Naive B cell (primary cell): Measurements from ENCODE around the gene CLIP4. TPM values are rescaled to one million over a fixed set of nuclear protein-coding genes. Genes with fewer than 3 reads are reported as not detected.

Experiments used
- ATAC-seq, 2 donors: fragments of 150-1000 bp; cut with Tn5 transposase; 2 replicates each; pipeline ENCODE4 v1.10.0; 2021; ENCODE audit warnings: low read depth in 2 of 2, mild to moderate bottlenecking in 2 of 2, moderate library complexity in 2 of 2
- DNase-seq: peaks from one replicate; pipeline ENCODE4 v3.0.0; 2022
- H3K27ac Mint-ChIP-seq, 6 donors: one replicate each; pipeline ENCODE4 v1.8.0; 2020 to 2022; ENCODE audit warnings: mild to moderate bottlenecking in 6 of 6, mixed read lengths in 6 of 6, moderate library complexity in 5 of 6, inconsistent platforms in 2 of 6
- H3K27me3 Mint-ChIP-seq, 3 donors: one replicate each; pipeline ENCODE4 v1.8.0; 2021 to 2022; ENCODE audit warnings: mixed read lengths in 3 of 3, mild to moderate bottlenecking in 1 of 3
- H3K36me3 Mint-ChIP-seq, 2 donors: one replicate each; pipeline ENCODE4 v1.8.0; 2020 to 2022; ENCODE audit warnings: mixed read lengths in 2 of 2, inconsistent platforms in 1 of 2, mild to moderate bottlenecking in 1 of 2
- H3K4me1 Mint-ChIP-seq, 3 donors: one replicate each; pipeline ENCODE4 v1.8.0; 2020 to 2022; ENCODE audit warnings: mixed read lengths in 3 of 3, inconsistent platforms in 1 of 3, mild to moderate bottlenecking in 1 of 3, moderate library complexity in 1 of 3
- H3K4me3 Mint-ChIP-seq, 8 donors: one replicate each; pipeline ENCODE4 v1.8.0; 2020 to 2022; ENCODE audit warnings: mild to moderate bottlenecking in 8 of 8, mixed read lengths in 8 of 8, moderate library complexity in 8 of 8, inconsistent platforms in 2 of 8
- H3K9me3 Mint-ChIP-seq, 7 donors: one replicate each; pipeline ENCODE4 v1.8.0; 2020 to 2022; ENCODE audit warnings: mixed read lengths in 7 of 7, mild to moderate bottlenecking in 5 of 7, inconsistent platforms in 2 of 7, moderate library complexity in 1 of 7
- polyA plus RNA-seq, 6 donors: library from polyadenylated mRNA; unstranded; fragments of 300-500 nt; fragmentation: Illumina TruSeq; gene quantifications; one replicate each; pipeline ENCODE4 v1.2.3, GENCODE V29; 2021; ENCODE audit warnings: low read depth in 6 of 6

CLIP4 gene
- polyA plus RNA-seq, 6 donors from 2014 or later = 1.7 to 3.3 (median 2.8) TPM

GRCh38 chr2:29109246-29109645, 6.0 kb upstream of the CLIP4 start:
- H3K27ac Mint-ChIP-seq = no peak overlapping the region
- H3K36me3 Mint-ChIP-seq = no peaks in the 10 kb centered on the region
- peaks cover 0 to 3% (median 0%) of the 10 kb centered on the region in 3 donors for H3K4me1 Mint-ChIP-seq
- no peak for DNase-seq
- H3K4me3 Mint-ChIP-seq = no peak overlapping the region
- no peak for ATAC-seq
- peaks cover 9 to 24% (median 21%) of the 10 kb centered on the region in 3 donors for H3K27me3 Mint-ChIP-seq
- no peaks in the 10 kb centered on the region for H3K9me3 Mint-ChIP-seq

- no peak for DNase-seq
- no peak overlapping the region for H3K27ac Mint-ChIP-seq
- no peak for ATAC-seq
- peaks cover 6 to 10% (median 6%) of the 10 kb centered on the region in 3 donors for H3K4me1 Mint-ChIP-seq
- no peaks in the 10 kb centered on the region for H3K36me3 Mint-ChIP-seq
- peaks cover 17 to 33% (median 30%) of the 10 kb centered on the region in 3 donors for H3K27me3 Mint-ChIP-seq
- no peaks in the 10 kb centered on the region for H3K9me3 Mint-ChIP-seq
- no peak overlapping the region for H3K4me3 Mint-ChIP-seq
Observed at GRCh38 chr2:29110916-29111535, 4.2 kb upstream of the CLIP4 start.

GRCh38 chr2:29112379-29112778, 2.8 kb upstream of the CLIP4 start:
- ATAC-seq (no peak), DNase-seq (no peak)
- Mint-ChIP-seq H3K27me3 (peaks cover 25 to 36% (median 33%) of the 10 kb centered on the region in 3 donors), H3K27ac (no peak overlapping the region), H3K36me3 (no peaks in the 10 kb centered on the region), H3K9me3 (no peaks in the 10 kb centered on the region), H3K4me1 (peaks cover 12 to 21% (median 15%) of the 10 kb centered on the region in 3 donors), H3K4me3 (no peak overlapping the region)

- Mint-ChIP-seq H3K27me3 (peaks cover 25 to 36% (median 33%) of the 10 kb centered on the region in 3 donors), H3K36me3 (no peaks in the 10 kb centered on the region), H3K4me1 (peaks cover 12 to 21% (median 15%) of the 10 kb centered on the region in 3 donors), H3K9me3 (no peaks in the 10 kb centered on the region), H3K27ac (no peak overlapping the region), H3K4me3 (peak overlapping the region in 6 of 8 donors; percentile 18 to 97 (median 68))
- no peak for ATAC-seq
- no peak for DNase-seq
Observed at GRCh38 chr2:29113027-29113686, 2.1 kb upstream of the CLIP4 start.

GRCh38 chr2:29113891-29114321, 1.3 kb upstream of the CLIP4 start:
- Mint-ChIP-seq H3K4me3 (peak overlapping the region; percentile 74 to 97 (median 92)), H3K36me3 (no peaks in the 10 kb centered on the region), H3K9me3 (no peaks in the 10 kb centered on the region), H3K27me3 (peaks cover 25 to 36% (median 33%) of the 10 kb centered on the region in 3 donors), H3K4me1 (peaks cover 12 to 21% (median 15%) of the 10 kb centered on the region in 3 donors), H3K27ac (peak overlapping the region in 1 of 6 donors; percentile 17)
- ATAC-seq (no peak), DNase-seq (no peak)

GRCh38 chr2:29114586-29114945, 649 bp upstream of the CLIP4 start:
- Mint-ChIP-seq H3K27me3 (peaks cover 25 to 36% (median 30%) of the 10 kb centered on the region in 3 donors), H3K4me1 (peaks cover 12 to 21% (median 15%) of the 10 kb centered on the region in 3 donors), H3K9me3 (no peaks in the 10 kb centered on the region), H3K27ac (peak overlapping the region in 5 of 6 donors; percentile 19 to 93 (median 86)), H3K4me3 (peak overlapping the region; percentile 87 to 97 (median 93)), H3K36me3 (no peaks in the 10 kb centered on the region)
- DNase-seq (no peak), ATAC-seq (no peak)

- peaks cover 12 to 21% (median 15%) of the 10 kb centered on the region in 3 donors for H3K4me1 Mint-ChIP-seq
- ATAC-seq = peak; percentile 46 to 48
Observed at GRCh38 chr2:29115797-29116781, 874 bp downstream of the CLIP4 start.

GRCh38 chr2:29117636-29118303, 2.6 kb downstream of the CLIP4 start:
- Mint-ChIP-seq H3K27ac (no peak overlapping the region), H3K4me1 (peaks cover 12 to 21% (median 15%) of the 10 kb centered on the region in 3 donors), H3K9me3 (no peaks in the 10 kb centered on the region), H3K36me3 (no peaks in the 10 kb centered on the region), H3K4me3 (peak overlapping the region in 5 of 8 donors; percentile 13 to 93 (median 30)), H3K27me3 (peaks cover 21 to 28% (median 22%) of the 10 kb centered on the region in 3 donors)
- DNase-seq (no peak), ATAC-seq (no peak)

More at GRCh38 chr2:29115797-29116781, 874 bp downstream of the CLIP4 start:
- H3K36me3 Mint-ChIP-seq = no peaks in the 10 kb centered on the region
- peak overlapping the region in 4 of 6 donors; percentile 51 to 84 (median 66) for H3K27ac Mint-ChIP-seq
- DNase-seq = no peak
- H3K4me3 Mint-ChIP-seq = peak overlapping the region; percentile 84 to 95 (median 92)
- no peaks in the 10 kb centered on the region for H3K9me3 Mint-ChIP-seq
- peaks cover 21 to 28% (median 22%) of the 10 kb centered on the region in 3 donors for H3K27me3 Mint-ChIP-seq

- Mint-ChIP-seq H3K4me3 (peak overlapping the region in 1 of 8 donors; percentile 49), H3K4me1 (peaks cover 12 to 19% (median 15%) of the 10 kb centered on the region in 3 donors), H3K9me3 (peaks cover 7 to 13% (median 9%) of the 10 kb centered on the region in 7 donors), H3K27ac (no peak overlapping the region), H3K27me3 (peaks cover 10 to 16% (median 16%) of the 10 kb centered on the region in 3 donors), H3K36me3 (peaks cover 9 to 13% of the 10 kb centered on the region in 2 donors)
- ATAC-seq (no peak), DNase-seq (no peak)
Observed at GRCh38 chr2:29119211-29119610, 4.0 kb downstream of the CLIP4 start.

- peaks cover 12 to 28% (median 15%) of the 10 kb centered on the region in 7 donors for H3K9me3 Mint-ChIP-seq
- peaks cover 0 to 9% (median 7%) of the 10 kb centered on the region in 3 donors for H3K27me3 Mint-ChIP-seq
- H3K4me1 Mint-ChIP-seq = peaks cover 7 to 12% (median 9%) of the 10 kb centered on the region in 3 donors
- peaks cover 23 to 28% of the 10 kb centered on the region in 2 donors for H3K36me3 Mint-ChIP-seq
- DNase-seq = no peak
- ATAC-seq = no peak
- H3K27ac Mint-ChIP-seq = no peak overlapping the region
- H3K4me3 Mint-ChIP-seq = no peak overlapping the region
Observed at GRCh38 chr2:29120846-29121245, 5.6 kb downstream of the CLIP4 start.

GRCh38 chr2:29123617-29124349, 8.6 kb downstream of the CLIP4 start:
- no peak for DNase-seq
- H3K4me1 Mint-ChIP-seq = no peaks in the 10 kb centered on the region
- H3K4me3 Mint-ChIP-seq = peak overlapping the region in 1 of 8 donors; percentile 37
- no peak for ATAC-seq
- peaks cover 12 to 28% (median 15%) of the 10 kb centered on the region in 7 donors for H3K9me3 Mint-ChIP-seq
- H3K36me3 Mint-ChIP-seq = peaks cover 23 to 28% of the 10 kb centered on the region in 2 donors
- no peak overlapping the region for H3K27ac Mint-ChIP-seq
- H3K27me3 Mint-ChIP-seq = no peaks in the 10 kb centered on the region

- H3K9me3 Mint-ChIP-seq = peaks cover 12 to 28% (median 15%) of the 10 kb centered on the region in 7 donors
- H3K4me1 Mint-ChIP-seq = no peaks in the 10 kb centered on the region
- no peak overlapping the region for H3K27ac Mint-ChIP-seq
- H3K36me3 Mint-ChIP-seq = peaks cover 23 to 28% of the 10 kb centered on the region in 2 donors
- ATAC-seq = no peak
- no peak overlapping the region for H3K4me3 Mint-ChIP-seq
- no peak for DNase-seq
- no peaks in the 10 kb centered on the region for H3K27me3 Mint-ChIP-seq
Observed at GRCh38 chr2:29124504-29124903, 9.3 kb downstream of the CLIP4 start.
